UCSD-AML1 (cell line): ENCODE measurements around the gene QRICH2.
"Not testable (repeated sequence)": the region's sequence is repeated elsewhere in the genome, so short reads cannot be mapped to it uniquely, and the experiment has no call there.

Experiments used
- DNase-seq: peaks from one replicate; lab custom pipeline; 2025; ENCODE audit not compliant: unreplicated experiment; lab: John Stamatoyannopoulos, UW

The QRICH2 gene

DNA sequence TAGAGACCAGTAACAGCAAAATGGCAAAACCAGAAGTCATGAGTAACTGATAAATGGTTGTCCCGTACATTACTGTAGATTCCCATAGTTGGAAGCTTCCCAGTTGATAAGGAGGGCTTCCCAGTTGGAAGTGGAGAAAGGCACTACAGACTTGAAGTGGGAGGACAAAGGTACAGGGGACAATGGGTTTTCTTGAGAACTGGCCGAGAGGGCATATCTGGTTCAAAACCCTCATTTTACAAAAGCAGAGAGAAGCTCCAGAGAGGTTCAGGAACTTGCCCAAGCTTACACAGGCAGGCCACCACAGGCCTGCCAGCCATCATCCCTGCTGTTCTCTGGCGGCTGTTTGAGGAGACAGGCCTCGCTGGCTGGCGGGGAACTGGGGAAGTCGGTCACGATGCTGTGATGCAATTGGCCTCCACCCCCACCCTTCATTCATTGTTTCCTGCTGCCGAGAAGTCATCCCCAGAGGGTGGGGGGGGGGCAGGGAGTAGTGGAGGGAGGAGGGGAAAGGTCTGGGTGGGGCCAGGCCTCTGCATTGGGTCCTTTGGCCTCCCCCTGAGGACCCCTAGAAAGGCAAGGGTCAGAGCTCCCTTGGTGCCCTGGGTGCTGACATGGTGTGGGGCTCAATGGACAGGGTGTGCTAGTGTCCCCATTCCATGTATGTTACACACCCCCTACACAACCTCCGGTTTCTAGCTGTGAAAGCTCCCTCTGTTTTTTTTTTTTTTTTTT is 39.9 kb downstream of the QRICH2 start:
- DNase-seq = peak; percentile 82

- DNase-seq = not testable (repeated sequence)
Observed at GRCh38 chr17:76267581-76268001, 40.5 kb downstream of the QRICH2 start.

DNA sequence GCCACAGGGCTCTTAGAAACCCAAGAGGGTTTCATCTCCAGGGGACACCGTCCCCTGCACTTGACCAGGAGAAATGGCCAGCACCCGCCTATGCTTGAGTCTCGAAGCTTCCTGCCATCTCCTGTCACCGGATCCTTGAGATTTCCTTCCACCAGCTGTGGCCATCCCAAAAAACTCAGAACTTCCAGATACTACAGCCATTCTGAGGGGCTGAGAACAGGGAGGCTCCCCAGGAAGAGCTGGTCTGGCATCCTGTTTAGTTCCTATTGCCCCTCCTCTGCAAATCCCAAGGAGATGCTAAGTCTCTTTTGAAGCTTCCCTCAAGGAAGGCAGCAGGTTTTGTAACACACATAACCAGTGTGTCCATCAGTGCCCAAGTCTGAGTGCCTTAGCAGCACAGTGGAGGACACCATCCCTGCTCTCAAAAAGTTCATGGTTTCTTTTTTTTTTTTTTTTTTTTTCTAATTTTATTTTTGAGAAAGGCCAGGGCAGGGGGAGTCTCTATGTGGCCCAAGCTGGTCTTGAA is 41.0 kb downstream of the QRICH2 start:
- no peak for DNase-seq

DNA sequence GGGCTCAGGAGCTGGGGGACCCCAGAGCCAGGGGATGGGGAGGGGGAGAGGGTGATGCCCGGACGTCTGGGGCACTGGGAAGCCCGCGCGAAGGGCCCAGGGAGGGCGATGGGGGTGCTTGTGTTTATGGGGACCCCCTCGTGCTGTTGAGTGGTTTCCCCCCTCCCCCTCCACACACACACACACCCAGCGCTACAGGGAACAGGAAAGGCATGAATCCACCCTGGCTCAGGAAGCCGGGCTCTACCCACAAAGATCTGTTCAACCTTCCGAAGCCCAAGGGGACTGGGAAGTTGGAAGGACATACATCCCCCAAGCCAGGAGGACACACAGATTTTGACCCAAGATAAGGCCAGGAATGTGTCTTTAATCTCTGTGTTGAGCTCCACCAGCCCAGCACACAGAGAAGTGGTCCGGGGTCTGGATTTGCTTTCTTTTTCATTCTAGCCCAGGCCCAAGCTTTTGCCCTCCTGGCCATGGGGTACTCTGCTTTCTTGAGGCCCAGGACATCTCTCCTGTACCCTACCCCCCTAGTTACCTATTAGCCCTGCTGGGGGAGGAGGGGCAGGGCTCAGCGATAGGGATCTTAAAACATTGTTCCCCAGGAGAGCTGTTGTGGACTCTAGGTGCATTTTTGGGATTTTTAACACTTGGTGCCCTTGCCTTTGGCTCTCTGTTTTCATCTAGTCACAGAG is 41.7 kb downstream of the QRICH2 start:
- peak; percentile 47 for DNase-seq

GRCh38 chr17:76265624-76266243 is 42.3 kb downstream of the QRICH2 start:
- DNase-seq = peak; percentile 48

DNA sequence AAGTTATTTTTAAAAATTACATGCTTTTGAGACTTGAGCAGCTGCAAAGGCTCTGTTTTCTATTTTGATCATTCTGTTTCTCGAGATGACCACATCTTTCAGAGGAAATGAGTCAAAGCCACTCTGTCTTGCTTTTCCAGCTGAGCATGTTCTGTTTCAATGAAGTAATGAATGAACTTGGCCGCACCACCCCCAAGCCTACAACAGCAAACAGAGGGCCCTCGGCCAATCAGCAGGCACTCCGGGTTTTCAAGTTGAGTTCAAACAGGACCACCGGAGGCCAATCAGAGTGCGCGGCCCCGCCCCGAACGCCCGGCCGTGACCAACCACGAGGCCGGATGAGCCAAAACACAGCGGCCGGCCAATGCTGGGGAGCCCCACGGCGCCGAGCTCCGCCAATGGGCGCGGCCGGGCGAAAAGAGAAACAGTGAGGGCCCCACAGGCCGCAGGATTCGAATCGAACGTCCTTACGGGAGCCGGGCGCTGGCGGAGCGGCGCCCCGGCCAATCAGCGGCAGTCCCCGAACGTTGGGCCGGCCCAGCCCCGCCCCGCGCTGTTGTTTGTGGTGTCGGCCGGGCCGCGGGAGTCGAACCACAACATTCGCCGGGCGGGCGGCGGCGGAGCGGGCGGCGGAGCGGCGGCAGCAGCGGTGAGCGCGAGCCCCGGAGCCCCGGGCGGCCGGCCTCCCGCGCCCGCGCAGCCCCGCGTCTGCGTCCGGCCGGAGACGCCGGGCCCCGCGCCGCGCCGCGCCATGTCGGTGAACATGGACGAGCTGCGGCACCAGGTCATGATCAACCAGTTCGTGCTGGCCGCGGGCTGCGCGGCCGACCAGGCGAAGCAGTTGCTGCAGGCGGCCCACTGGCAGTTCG is 43.1 kb downstream of the QRICH2 start, which contains the start of gene UBALD2:
Gene UBALD2 (plus strand): TSS at position 594 of the 869 bp plus-strand sequence. CDS start 158 bp downstream, at position 752.
- DNase-seq = peak; percentile 99

DNA sequence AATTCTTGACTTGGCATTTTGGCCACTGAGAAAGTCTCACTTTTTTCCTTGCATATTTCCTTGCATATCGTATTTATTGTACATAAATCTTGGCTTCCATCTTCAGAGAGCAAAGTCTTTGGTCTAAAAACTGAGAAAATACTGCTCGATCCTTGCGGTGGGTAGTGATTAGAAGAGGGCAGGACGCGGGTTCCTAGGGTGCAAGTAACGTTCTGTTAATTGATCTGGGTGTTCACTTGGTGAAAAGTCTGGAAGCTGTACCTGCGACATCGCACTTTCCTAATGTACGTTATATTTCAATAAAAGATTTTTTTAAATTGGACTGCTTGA is 43.7 kb downstream of the QRICH2 start:
- no peak for DNase-seq

DNA sequence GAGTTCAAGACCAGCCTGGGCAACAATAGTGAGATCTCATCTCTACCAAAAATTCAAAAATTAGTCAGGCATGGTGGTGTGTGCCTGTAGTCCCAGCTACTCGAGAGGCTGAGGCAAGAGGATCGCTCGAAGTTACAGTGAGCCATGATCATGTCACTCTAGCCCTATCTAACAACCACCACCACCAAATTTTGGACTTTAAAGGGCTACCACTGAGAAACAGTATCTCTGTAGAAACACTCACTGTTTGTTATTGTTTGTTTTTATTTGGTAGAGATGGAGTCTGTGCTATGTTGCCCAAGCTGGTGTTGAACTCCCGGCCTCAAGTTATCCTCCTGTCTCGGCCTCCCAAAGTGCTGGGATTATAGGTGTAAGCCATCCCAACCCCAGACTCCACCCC is 44.2 kb downstream of the QRICH2 start:
- DNase-seq = no peak

- DNase-seq = peak; percentile 57
Observed at GRCh38 chr17:76262732-76263344, 45.2 kb downstream of the QRICH2 start.

- no peak for DNase-seq
Observed at GRCh38 chr17:76261421-76262215, 46.5 kb downstream of the QRICH2 start.

DNA sequence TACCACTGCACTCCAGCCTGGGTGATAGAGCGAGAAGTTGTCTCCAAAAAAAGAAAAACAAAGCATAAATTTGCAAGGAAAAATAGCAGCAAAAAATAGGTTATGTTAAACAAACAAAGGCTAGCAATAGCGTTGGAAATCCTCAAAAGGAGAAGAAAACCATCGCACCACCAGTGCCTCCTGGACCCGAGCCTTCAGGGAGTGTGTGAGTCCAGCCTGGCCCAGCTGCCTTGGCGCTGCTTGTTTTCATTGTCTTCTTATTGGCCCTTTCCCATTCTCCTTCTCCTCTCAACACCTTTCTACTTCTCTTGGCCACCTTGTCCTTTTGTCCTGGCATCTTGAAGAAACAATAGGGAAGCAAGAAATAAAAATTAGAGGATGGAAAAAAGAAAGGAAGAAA is 47.4 kb downstream of the QRICH2 start:
- DNase-seq = no peak

GRCh38 chr17:76260220-76260619 is 47.9 kb downstream of the QRICH2 start:
- no peak for DNase-seq

GRCh38 chr17:76256430-76257050 is 51.5 kb downstream of the QRICH2 start:
- DNase-seq = not testable (repeated sequence)

GRCh38 chr17:76255801-76256429 is 52.2 kb downstream of the QRICH2 start:
- DNase-seq = no peak

GRCh38 chr17:76254275-76254674 is 53.8 kb downstream of the QRICH2 start:
- DNase-seq = no peak

GRCh38 chr17:76253841-76254240 is 54.2 kb downstream of the QRICH2 start:
- no peak for DNase-seq

- DNase-seq = not testable (repeated sequence)
Observed at GRCh38 chr17:76252967-76253766, 54.9 kb downstream of the QRICH2 start.
